IPS-11a (cell line): ENCODE data around the gene C6orf52.
A peak's percentile ranks its signal among the peaks of the same experiment; 100 is the strongest.
"Not testable (repeated sequence)": the region's sequence is repeated elsewhere in the genome, so short reads cannot be mapped to it uniquely, and the experiment has no call there.

Experiments
- H3K4me3 ChIP-seq: one replicate; pipeline ENCODE4 v1.5.1; 2013; ENCODE audit warnings: low read depth, low read length, control low read depth

C6orf52 gene

DNA sequence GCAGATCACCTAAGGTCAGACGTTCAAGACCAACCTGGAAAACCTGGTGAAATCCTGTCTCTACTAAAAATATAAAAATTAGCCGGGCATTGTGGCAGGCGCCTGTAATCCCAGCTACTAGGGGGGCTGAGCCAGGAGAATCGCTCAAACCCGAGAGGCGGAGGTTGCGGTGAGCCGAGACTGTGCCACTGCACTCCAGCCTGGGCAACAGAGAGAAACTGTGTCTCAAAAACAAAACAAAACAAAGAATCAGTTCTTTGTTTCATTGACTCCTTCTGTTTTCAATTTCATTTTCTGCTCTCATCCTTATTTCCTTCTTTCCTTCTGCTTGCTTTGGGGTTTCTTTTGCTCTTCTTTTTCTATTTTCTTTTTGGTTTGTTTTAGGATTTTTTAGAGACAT is 19.5 kb upstream of the C6orf52 start:
- H3K4me3 ChIP-seq, result no peak overlapping the region

DNA sequence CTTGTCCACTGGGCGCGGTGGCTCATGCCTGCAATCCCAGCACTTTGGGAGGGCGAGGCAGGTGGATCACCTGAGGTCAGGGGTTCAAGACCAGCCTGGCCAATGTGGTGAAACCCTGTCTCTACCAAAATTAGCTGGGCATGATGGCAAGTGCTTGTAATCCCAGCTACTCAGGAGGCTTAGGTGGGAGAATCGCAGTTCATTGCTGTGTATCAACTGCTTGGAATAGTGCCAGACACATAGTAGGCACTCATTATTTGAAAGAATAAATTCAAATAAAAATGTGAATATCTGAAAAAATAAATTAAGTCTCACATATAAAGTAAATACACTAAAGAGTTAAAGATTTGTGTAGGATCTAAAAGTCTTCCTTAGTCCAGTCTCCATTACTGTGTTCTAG is 2.2 kb upstream of the C6orf52 start:
- H3K4me3 ChIP-seq, result no peak overlapping the region

DNA sequence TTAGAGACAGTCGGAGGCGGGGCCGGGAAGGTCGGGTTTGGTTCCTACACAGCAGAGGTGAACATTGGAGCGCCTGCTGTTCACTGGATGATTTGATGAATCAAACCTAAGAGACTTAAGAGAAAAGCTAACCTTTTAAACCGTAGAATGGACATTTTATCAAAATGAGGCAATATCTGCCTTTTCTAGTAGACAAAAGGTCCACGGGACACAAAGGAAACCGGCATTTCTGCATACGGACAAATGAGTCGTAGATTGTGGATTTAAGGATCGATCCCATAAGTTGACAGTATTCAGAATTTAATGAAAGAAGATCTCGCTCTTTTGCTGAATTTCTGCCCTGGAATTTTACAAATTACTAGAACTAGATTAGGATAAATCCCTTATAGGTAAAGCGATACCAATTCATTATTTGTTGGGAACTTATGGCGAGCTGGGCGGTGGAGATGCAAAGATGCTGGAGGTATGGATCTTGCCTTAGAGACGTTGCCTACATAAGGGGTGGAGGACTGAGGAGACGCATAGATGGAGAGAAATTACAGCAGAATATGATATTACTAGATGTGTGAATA is 756 bp upstream of the C6orf52 start:
- peak overlapping the region; percentile 99 for H3K4me3 ChIP-seq

GRCh38 chr6:10692965-10693538 is 1.4 kb downstream of the C6orf52 start:
- peak overlapping the region; percentile 99 for H3K4me3 ChIP-seq

DNA sequence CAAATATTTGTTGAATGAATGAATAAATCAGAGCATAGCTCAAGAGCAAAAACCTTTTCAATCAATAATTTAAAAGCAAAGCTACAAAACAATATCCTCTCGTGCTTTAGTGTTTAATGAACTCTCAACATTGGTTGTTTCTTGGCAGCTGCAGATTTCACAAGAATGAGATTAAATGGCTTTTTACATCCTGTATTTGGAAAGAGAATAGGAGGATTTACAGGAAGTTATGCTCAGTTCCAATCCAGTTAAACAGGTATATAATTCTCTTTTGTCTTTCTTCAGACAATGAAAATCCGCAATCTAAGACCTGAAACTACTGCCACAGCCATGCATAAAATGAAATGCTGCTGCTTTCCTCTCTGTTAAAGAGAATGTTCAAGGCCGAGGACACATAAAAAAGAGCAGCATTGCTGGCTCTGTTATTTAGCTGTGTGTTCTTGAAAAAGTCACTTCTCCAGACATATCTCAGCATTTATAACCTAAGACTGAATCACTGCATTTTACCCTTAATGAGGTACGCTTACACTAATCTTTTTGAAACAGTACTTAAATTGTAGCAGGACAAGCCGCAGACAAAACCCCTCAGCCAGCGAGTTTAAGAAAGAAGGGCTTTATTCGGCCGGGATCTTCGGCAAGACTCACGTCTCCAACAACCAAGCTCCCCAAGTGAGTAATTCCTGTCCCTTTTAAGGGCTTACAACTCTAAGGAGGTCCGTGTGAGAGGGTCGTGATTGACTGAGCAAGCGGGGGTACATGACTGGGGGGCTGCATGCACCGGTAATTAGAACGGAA is 3.6 kb downstream of the C6orf52 start:
- no peak overlapping the region for H3K4me3 ChIP-seq

DNA sequence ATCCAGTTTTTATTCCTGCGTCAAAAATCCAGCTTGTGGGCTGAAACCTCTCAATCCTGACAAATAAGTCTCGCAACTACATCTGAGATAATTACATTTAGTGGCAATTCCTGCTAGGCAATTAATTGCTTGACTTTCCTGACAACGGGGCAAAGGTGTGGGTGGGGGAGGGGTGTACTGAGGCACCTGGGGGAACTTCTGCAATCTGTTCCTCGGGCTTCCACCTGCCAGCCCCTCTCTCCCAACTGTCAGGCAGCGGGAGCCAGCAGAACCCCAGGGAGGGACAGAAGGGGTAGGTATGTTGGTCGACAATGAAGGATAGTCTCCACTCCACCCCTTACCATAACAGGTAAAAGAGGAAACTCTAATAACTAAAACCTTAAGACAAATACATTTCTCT is 6.8 kb downstream of the C6orf52 start:
- H3K4me3 ChIP-seq, result no peak overlapping the region

DNA sequence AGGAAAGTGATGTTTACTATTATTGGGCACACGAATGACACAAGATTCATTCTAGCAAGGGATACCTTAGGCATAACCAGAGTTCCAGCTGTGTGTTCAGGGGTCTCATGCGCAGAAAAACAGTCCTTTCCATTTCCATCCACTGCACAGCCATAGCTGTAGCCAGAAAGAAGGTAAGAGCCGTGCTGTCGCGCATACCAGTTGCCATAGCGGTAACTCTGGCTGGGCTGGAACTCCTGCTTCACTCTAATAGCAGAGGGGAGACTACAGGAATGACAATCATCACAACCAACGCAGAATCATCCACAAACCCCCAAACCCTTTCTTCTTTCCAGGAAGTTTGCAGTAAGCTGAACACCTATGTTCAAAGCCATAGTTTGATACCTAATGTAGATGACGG is 7.5 kb downstream of the C6orf52 start:
- H3K4me3 ChIP-seq, result no peak overlapping the region

GRCh38 chr6:10685092-10685915 is 9.1 kb downstream of the C6orf52 start:
- H3K4me3 ChIP-seq, result no peak overlapping the region

DNA sequence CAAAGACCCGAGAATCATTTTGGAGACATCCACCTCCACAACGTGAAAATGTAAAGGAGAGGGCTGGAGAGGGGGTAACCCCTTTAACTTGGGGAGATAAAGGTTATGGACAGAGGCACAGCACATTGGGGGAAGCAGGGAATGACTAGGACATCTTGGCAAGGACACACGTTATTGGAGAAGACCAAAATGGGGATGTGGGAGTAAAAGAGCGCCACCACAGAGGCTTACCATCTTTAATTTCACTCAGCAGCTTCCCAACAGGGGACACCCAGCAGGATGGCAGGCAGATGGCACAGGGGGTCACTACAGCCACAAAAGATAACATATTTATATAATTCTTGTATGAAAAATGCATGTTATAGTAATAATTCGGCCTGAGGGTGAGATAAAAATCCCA is 9.8 kb downstream of the C6orf52 start:
- no peak overlapping the region for H3K4me3 ChIP-seq

DNA sequence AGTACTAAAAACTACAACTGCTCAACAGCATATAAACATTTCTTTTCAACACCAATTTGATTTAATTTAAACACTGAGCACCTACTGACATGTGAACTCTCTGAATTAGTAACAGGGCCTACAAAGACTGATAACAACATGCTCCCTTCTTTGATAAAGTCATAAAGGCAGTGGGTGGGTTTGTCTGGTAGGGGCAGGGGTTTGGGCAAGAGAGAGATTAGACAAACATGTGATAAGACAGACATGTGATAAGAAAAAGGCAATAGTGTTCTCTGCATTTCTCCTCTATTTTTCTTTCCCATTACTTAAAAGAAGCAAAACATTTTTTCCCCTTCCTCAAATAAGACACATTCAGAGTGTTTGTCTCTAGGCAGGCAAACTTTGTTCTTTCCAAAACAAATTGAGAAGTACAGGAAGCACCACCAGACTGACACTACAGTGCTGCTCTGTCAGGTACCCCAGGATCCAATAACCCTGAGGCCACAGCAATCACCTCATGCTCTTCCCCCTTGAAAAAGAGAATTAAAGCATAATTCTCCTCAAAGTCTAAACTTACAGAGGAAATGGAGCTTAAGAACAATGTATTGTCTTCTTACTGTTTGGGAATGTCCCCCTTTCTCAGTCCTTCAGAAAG is 11.9 kb downstream of the C6orf52 start:
- no peak overlapping the region for H3K4me3 ChIP-seq

- H3K4me3 ChIP-seq, result no peak overlapping the region
Observed at GRCh38 chr6:10681795-10682194, 12.6 kb downstream of the C6orf52 start.

DNA sequence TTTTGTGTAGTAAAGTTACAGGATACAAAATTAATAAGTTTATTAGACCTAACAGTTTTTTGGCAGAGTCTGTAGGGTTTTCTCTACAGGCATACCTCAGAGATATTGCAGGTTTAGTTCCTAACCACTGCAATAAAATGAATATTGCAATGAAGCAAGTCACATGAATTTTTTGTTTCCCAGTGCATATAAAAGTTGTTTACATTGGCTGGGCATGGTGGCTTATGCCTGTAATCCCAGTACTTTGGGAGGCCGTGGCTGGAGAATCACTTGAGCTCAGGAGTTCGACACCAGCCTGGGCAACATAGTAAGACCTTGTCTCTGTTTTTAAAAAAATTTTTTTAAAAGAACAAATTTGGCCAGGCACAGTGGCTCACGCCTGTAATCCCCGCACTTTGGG is 16.0 kb downstream of the C6orf52 start:
- no peak overlapping the region for H3K4me3 ChIP-seq

DNA sequence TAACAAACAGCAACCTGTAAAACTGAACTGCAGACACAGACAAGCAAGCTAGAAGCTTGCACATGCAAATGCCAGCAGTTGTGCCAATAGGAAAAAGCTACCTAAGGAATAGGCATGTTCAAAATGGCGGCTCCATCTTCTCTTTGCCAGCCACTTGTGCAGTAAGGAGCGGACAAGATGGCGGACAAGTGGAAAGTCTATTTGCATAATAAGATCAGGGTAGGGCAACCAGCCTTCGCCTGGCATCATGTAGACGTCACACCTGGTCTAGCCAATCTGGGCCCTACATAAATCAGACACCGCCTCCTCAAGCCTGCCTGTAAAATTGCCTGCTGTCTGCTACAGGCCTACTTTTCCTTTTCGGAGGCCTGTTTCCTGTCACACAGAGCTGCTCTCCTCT is 18.0 kb downstream of the C6orf52 start:
- H3K4me3 ChIP-seq, result no peak overlapping the region

- no peak overlapping the region for H3K4me3 ChIP-seq
Observed at GRCh38 chr6:10668126-10668917, 26.1 kb downstream of the C6orf52 start.

DNA sequence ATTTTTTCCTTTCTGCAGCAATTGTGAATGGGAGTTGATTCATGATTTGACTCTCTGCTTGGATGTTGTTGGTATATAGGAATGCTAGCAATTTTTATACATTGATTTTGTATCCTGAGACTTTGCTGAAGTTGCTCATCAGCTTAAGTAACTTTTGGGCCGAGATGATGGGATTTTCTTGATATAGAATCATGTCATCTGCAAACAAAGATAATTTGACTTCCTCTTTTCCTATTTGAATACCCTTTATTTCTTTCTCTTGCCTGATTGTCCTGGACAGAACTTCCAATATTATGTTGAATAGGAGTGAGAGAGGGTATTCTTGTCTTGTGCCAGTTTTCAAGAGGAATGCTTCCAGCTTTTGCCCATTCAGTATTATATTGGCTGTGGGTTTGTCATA is 28.8 kb downstream of the C6orf52 start:
- H3K4me3 ChIP-seq, result not testable (repeated sequence)

DNA sequence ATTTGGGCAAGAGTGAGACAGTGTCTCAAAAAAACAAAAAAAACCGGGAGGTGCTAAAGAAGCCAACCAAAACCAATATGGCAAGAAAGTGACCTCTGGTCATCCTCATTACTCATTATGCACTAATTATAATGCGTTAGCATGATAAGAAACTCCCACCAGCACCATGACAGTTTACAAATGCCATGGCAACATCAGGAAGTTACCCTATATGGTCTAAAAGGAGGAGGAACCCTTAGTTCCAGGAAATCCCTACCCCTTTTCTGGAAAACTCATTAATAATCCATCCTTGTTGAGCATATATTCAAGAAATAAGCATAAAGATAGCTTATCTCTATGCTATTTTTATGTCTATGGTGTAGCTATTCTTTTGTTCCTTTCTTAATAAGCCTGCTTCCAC is 31.7 kb downstream of the C6orf52 start:
- no peak overlapping the region for H3K4me3 ChIP-seq

GRCh38 chr6:10662207-10662606 is 32.2 kb downstream of the C6orf52 start:
- no peak overlapping the region for H3K4me3 ChIP-seq

- H3K4me3 ChIP-seq, result not testable (repeated sequence)
Observed at GRCh38 chr6:10660431-10661191, 33.8 kb downstream of the C6orf52 start.

DNA sequence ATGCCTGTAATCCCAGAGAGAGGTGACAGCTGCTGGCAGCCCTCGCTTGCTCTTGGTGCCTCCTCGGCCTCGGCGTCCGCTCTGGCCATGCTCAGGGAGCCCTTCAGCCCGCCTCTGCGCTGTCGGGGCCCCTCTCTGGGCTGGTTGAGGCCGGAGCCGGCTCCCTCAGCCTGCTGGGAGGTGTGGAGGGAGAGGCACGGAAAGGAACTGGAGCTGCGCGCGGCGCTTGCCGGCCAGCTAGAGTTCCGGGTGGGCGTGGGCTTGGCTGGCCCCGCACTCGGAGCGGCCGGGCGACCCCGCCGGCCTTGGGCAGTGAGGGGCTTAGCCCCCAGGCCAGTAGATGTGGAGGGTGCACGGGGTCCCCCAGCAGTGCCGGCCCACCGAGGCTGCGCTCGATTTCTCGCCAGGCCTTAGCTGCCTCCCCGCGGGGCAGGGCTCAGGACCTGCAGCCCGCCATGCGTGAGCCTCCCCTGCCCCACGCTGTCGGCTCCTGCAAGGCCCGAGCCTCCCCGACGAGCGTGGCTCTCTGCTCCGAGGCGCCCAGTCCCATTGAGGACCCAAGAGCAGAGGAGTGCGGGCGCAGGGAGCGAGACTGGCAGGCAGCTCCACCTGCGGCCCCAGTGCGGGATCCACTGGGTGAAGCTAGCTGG is 34.6 kb downstream of the C6orf52 start:
- no peak overlapping the region for H3K4me3 ChIP-seq
